Measurements from ENCODE around the gene DPYSL4. TPM values are rescaled to one million over a fixed set of nuclear protein-coding genes. Genes with fewer than 3 reads are reported as not detected.

DPYSL4 gene
- total RNA-seq, 2 experiments from 2014 or later, result 19.9 to 22.2 TPM

DNA sequence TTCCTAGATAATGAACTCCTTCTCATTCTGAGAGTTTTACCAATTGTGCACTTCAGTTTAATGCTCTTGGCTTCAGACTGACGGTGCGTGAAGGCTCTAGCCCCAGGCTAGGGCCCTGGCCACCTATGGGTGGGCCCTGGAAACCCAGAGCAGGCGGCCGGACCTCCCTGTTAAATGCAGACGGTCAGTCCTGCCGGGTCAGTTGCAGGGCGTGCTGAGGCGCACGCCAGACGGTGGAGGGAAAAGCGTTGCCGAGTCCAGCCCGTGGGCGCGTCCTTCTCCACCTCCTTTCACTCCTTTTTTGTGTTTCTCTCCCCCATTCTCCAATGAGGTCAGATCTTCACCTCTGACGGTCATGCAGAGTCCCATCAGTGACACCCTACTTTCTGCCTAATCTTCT lies 2.3 kb downstream of the DPYSL4 start:
- Mint-ChIP-seq H3K27me3 (peaks cover 44% of the 10 kb centered on the region), H3K36me3 (peaks cover 10% of the 10 kb centered on the region), H3K9me3 (peaks cover 2% of the 10 kb centered on the region), H3K27ac (no peak overlapping the region), H3K4me3 (no peak overlapping the region), H3K4me1 (peaks cover 4% of the 10 kb centered on the region)
- DNase-seq, result no peak

DNA sequence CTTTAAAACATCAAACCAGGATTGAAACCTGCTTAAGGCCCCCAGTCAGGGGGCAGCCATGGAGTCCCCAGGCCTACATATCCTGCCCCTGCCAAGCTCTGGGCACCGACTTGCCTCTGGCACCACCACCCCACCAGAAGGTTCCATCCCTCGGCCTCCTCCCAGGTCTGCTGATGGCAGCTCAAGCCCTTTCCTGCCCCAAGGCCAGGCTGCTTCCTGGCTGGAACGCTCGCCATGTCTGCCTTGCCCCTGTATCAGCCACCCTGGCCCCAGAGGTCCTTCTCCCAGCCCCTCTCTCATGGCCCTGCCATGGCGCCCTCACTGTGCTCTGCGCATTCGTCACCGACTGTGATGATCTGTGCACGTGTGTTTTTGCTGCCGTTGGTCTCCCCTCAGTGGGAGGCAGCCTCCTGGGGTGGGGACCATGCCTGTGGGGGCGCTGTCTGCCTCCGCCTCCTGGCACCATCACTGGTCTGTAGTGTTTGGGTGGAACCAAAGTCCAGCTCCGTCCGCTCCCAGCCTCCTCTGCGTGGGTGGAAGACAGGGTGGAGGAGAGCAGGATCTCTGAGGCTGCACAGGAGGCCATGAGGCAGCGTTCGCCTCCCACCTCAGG lies 3.2 kb downstream of the DPYSL4 start:
- Mint-ChIP-seq H3K27me3 (peaks cover 37% of the 10 kb centered on the region), H3K27ac (no peak overlapping the region), H3K4me1 (peaks cover 4% of the 10 kb centered on the region), H3K9me3 (peaks cover 2% of the 10 kb centered on the region), H3K4me3 (no peak overlapping the region), H3K36me3 (peaks cover 10% of the 10 kb centered on the region)
- DNase-seq, result no peak

DNA sequence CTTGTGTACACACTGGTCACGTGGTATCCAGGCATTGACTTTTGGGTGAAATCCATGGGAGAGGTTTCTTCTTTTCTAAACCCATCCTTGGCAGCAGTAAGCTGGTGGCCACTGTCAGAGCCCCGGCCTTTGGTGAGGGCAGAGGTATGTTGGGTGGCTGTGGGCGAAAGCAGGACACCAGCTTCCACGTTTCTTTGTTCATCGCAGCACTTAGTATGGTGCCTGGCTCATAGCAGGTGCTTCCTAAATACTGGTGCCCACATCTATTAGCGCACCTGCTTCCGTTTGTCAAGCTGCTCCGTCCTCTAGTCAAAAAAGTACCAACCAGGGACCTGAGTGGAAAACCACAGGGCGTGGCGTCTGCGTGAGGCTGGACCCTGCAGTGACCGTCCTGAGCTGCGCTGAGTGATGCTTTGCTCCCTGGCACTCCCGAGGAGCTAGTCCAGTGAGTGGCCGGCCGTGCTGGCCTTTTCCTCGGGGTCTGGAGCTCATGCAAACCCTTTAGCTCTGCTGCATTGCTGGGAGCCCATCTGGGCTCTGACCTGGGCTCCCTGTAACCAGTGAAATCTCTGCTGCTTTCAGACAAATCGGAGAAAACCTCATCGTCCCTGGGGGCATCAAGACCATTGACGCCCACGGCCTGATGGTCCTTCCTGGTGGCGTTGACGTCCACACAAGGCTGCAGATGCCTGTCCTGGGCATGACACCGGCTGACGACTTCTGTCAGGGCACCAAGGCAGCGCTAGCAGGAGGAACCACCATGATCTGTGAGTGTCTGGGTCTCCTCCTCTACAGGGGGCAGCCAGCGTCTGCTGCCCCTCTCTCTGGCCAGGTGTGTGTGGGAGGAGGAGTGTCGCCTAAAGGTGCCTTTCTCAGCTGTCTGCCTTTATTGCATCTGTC lies 5.6 kb downstream of the DPYSL4 start:
- Mint-ChIP-seq H3K4me3 (no peak overlapping the region), H3K9me3 (peaks cover 2% of the 10 kb centered on the region), H3K27ac (no peak overlapping the region), H3K27me3 (peaks cover 29% of the 10 kb centered on the region), H3K36me3 (peaks cover 10% of the 10 kb centered on the region), H3K4me1 (peaks cover 4% of the 10 kb centered on the region)
- no peak for DNase-seq

DNA sequence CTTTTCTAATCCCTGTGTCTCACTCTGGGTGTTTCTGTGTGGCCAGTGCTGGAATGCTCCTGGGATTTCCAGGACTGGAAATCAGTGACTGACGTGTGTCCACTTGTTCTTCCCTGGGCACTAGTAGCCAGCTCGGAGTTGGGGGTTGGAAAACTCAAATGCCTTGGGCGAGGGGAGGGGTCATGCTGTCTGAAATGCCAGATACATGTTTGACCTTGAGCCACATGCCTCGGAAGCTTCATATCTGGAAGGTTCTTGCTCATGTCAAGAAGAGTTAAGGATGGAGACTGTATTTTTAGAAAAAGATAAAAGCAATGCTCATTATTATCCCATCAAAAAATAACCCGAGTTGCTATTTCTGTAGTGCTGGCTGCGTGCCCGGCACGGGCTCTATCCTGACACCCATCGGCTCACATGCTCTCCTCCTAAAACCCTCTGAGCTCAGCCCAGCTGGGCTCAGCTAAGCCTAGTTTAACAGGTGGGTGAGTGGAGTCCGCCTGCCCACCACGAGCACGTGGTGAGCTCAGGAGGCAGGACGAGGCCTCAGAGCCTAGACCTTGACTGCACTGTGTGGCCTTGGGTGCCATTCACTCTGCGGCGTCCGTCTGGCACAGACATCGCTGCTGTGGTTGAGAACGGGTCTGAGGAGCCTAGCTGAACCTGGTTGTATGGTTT lies 6.4 kb downstream of the DPYSL4 start:
- Mint-ChIP-seq H3K4me3 (no peak overlapping the region), H3K4me1 (peaks cover 1% of the 10 kb centered on the region), H3K27ac (no peak overlapping the region), H3K27me3 (peaks cover 23% of the 10 kb centered on the region), H3K9me3 (peaks cover 2% of the 10 kb centered on the region), H3K36me3 (peaks cover 8% of the 10 kb centered on the region)
- no peak for DNase-seq

DNA sequence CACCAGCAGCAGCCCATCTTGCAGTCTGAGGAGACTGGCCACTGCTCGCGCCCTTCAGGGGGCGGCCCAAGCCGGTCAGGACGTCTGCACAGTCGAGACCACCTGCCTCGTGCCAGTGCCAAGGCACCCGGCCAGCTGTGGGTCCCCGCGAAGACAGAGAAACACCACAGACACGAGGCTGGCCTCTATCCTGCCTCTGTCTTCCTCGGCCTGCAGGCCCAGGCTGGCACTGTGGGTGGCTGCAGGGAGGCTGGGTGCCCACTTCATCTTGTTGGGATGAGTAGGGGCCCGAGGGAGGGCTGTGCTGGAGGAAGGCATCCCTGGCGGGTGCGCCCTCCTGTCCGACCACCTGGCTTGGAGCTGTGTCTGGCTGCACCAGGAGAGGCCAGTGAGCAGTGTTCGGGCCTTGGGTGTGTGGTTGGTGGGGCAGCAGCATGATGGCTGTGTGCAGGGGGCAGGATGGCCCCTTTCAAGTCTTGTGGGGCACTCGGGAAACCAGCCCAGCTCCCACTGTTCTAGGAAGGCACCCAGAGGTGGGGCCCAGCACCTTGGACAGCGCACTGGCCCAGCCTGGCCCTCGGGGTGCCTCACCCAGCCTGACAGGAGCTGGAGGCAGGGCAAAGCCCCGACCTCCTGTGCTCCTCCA lies 7.3 kb downstream of the DPYSL4 start:
- Mint-ChIP-seq H3K9me3 (peaks cover 2% of the 10 kb centered on the region), H3K4me3 (no peak overlapping the region), H3K27ac (no peak overlapping the region), H3K4me1 (no peaks in the 10 kb centered on the region), H3K27me3 (peaks cover 14% of the 10 kb centered on the region), H3K36me3 (peaks cover 6% of the 10 kb centered on the region)
- peak; percentile 28 for DNase-seq

DNA sequence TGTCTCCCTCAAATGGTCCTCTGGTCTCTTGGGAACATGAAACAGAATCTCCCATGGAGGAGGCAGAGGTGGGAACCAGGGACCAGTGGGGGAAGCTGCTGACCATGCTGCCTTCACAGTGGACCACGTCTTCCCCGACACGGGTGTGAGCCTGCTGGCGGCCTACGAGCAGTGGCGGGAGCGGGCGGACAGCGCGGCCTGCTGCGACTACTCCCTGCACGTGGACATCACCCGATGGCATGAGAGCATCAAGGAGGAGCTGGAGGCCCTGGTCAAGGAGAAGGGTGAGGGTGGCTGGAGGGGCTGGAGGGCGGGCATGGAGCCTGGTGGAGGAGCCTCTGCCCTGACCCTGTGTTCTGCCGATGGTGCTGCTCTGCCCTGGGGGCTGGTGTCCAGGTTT lies 8.0 kb downstream of the DPYSL4 start:
- peaks cover 6% of the 10 kb centered on the region for H3K36me3 Mint-ChIP-seq
- no peak for DNase-seq
- no peak overlapping the region for H3K4me3 Mint-ChIP-seq
- peaks cover 7% of the 10 kb centered on the region for H3K27me3 Mint-ChIP-seq
- H3K27ac Mint-ChIP-seq, result no peak overlapping the region
- H3K4me1 Mint-ChIP-seq, result no peaks in the 10 kb centered on the region
- peaks cover 2% of the 10 kb centered on the region for H3K9me3 Mint-ChIP-seq

DNA sequence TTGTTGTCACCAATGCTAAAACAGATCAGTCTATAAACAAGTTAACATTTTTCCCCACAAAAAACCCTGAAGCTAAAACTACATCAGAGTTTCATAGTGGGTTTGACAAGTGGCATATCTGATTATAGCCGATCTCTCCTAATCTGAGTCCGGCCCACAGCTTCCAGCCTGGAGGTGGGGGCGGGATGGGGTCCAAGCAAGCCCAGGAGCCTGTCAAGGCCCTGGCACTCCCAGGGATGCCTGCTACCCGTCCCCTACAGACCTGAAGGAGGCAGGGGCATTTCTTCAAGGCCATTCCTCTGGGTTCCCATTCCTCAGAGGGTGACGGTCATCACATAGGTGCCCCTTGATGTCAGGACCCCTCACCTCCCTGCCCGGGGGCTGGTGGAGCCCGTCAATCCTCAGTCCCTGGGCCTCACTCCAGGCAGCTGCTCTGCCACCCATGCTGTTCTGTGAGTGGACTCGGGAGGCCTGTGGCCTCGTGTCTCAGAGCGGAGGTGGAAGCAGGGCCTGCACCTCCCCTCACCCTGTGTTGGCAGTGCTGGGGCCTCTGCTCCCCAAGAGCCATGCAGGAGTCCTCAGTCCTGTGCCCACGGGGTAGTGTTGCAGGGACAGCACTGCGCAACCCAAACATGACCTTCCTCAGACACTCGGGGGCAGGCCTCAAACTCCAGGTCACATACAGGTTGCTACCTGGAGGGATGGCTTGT lies 8.8 kb downstream of the DPYSL4 start:
- Mint-ChIP-seq H3K4me3 (no peak overlapping the region), H3K9me3 (peaks cover 2% of the 10 kb centered on the region), H3K27me3 (peaks cover 3% of the 10 kb centered on the region), H3K4me1 (no peaks in the 10 kb centered on the region), H3K27ac (no peak overlapping the region), H3K36me3 (peaks cover 6% of the 10 kb centered on the region)
- DNase-seq, result no peak

DNA sequence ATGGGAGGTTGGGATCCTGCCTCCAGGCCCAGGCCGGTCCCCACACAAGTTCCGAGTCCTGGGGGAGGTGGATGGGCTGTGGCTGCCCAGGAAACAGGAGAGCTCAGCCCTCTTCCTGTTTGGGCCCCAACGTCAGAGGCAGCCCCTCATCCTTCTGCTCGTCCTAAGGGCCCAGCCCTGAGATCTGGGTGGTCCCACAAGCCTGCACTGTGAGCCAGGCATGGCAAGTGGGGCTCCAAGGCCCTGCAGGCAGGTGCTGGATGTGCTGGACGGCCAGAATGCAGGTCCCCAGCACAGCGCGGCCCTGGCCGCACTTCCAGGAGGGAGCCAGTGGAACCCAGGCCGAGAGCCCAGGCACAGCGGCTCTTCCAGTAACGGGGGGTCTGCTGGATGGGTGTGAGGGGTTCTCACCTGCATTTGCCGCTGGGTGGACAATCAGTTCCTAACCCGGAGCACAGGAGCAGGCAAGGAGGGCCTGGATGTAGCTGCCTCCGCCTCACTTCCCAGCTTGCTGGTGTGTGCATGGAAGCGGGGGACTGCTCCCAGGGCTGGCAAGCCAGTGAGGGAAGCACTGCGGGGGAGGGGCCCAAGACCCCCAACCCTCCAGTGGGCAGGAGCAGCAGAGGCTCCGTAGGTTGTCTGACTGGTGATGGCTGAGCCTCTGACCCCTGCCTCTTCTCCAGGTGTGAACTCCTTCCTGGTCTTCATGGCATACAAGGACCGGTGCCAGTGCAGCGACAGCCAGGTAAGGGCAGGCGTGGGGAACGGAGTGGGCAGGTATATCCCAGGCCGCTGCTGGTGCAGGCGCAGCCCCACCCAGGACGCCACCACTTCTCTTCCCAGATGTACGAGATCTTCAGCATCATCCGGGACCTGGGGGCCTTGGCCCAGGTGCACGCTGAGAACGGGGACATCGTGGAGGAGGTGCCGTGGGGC lies 9.7 kb downstream of the DPYSL4 start:
- no peak for DNase-seq
- Mint-ChIP-seq H3K36me3 (peaks cover 2% of the 10 kb centered on the region), H3K4me1 (no peaks in the 10 kb centered on the region), H3K27ac (no peak overlapping the region), H3K27me3 (peaks cover 3% of the 10 kb centered on the region), H3K4me3 (no peak overlapping the region), H3K9me3 (no peaks in the 10 kb centered on the region)

DNA sequence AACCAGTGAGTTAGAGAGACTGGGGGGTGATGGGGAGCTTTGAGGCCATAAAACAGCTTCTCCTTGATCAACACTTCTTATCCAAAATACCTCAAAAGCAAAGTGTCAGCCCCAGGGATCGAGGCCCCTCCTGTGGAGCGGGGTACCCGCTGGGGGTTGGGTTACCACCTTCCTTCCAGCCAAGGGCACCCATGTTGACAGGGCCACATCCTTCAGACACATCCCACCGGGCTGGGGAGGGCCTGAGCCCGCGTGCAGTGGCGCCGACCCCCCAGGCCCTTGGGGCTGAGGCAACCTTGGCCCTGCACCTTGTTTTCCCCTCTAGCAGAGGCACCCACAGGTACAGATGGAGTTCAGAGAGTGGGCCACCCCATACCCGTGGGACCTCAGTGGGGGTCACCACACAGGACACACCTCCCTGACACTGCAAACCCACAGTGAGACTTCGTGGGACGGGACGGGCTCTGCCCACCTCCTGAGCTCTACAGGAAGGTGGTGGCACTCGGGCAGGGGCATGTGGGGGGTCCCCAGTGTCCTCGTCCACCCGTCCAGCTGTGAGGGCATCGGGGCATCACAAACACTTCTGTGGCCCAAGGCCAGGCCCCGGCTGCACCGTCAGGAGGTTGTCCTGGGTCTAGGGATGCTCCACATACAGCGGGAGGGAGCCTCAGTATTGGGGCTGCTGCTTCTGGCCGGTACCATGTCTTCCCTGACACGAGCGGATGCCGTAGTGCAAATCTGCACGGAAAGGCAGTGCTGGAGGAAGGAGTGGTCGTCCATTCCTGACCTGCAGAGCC lies 10.7 kb downstream of the DPYSL4 start:
- H3K27ac Mint-ChIP-seq, result no peak overlapping the region
- H3K4me1 Mint-ChIP-seq, result no peaks in the 10 kb centered on the region
- H3K36me3 Mint-ChIP-seq, result peaks cover 2% of the 10 kb centered on the region
- no peak overlapping the region for H3K4me3 Mint-ChIP-seq
- H3K9me3 Mint-ChIP-seq, result no peaks in the 10 kb centered on the region
- H3K27me3 Mint-ChIP-seq, result peaks cover 3% of the 10 kb centered on the region
- DNase-seq, result no peak

DNA sequence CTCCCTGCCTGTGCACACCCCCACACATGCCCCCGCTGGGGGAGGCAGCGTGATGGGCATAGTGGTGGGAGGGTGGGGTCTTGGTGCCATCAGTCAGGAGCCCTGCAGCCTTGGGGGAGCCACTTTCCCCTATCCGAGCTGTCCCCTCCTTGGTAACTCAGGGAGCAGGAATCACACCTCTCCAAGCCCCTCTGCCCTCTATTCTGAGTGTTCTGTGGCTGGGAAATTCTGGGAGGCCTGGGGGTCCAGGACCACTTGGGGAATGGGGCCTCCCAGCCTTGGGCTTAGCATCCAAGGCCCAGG lies 11.3 kb downstream of the DPYSL4 start:
- peaks cover 2% of the 10 kb centered on the region for H3K36me3 Mint-ChIP-seq
- no peak for DNase-seq
- H3K9me3 Mint-ChIP-seq, result no peaks in the 10 kb centered on the region
- H3K4me3 Mint-ChIP-seq, result no peak overlapping the region
- no peak overlapping the region for H3K27ac Mint-ChIP-seq
- H3K27me3 Mint-ChIP-seq, result peaks cover under 1% of the 10 kb centered on the region
- H3K4me1 Mint-ChIP-seq, result no peaks in the 10 kb centered on the region

DNA sequence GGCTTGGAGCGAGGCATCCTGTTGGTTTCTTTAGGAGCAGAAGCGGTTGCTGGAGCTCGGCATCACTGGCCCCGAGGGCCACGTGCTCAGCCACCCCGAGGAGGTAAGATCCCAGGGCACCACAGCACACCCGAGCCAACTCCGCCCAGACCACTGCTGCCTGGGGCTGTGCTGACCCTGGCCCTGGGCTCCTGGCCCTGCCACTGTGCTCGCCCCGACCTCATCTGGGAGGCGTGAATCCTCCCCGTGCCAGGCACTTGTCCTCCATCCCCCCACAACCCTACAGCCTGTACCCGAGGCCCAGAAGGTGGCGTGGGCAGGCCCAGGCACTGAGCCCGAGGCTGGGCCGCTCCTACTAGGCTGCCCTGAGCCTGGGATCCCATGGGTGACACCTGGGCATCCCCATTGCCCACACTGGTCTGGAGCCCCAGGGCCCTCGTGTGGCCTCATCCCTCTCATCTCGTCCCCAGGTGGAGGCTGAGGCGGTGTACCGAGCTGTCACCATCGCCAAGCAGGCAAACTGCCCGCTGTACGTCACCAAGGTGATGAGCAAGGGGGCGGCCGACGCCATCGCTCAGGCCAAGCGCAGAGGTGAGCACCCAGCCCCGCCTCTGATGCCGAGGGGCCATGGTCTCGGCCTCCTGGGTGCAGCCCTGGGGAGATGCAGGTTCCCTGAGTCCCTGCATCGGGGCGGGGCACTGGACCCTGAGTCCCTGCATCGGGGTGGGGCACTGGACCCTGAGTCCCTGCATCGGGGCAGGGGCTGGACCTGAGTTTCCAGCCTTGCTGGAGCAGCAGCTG lies 11.8 kb downstream of the DPYSL4 start:
- Mint-ChIP-seq H3K4me1 (no peaks in the 10 kb centered on the region), H3K9me3 (no peaks in the 10 kb centered on the region), H3K4me3 (no peak overlapping the region), H3K27ac (no peak overlapping the region), H3K36me3 (peaks cover 1% of the 10 kb centered on the region), H3K27me3 (no peaks in the 10 kb centered on the region)
- DNase-seq, result no peak

DNA sequence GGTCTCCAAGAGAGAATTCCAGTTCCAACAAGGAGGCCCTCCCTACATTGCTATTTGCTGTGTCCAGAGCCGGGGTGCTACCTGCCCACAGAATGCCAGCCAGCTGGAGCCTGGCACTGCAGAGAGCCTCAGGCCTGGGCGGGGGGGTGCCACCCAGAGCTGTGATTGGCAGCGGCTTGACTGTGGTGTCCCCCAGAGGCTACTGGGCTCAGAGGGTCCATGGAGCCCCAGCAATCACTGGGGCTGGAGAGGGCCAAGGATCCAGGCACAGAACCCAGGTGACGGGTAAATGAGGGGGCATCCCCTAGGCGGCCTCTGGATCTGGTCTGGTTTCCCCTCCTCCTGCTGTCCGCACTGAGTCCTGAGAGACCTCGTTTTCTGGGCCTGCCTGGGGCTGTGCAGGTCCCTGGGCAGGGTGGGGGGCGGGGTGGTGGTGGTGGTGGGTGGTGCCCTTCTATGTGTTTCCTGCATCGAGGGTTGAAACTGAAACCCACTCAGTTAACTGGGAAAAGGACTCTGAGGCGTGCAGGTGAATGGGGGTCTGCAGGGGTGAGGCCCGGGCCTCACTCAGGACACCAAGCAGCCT lies 12.6 kb downstream of the DPYSL4 start:
- Mint-ChIP-seq H3K27me3 (no peaks in the 10 kb centered on the region), H3K27ac (no peak overlapping the region), H3K36me3 (no peaks in the 10 kb centered on the region), H3K9me3 (no peaks in the 10 kb centered on the region), H3K4me3 (no peak overlapping the region), H3K4me1 (no peaks in the 10 kb centered on the region)
- no peak for DNase-seq

Data from activated naive CD8-positive, alpha-beta T cell treated with anti-CD3 and anti-CD28 coated beads for 36 hours (primary cell).